Natural killer cell (primary cell): ENCODE data around the gene PEX5L. TPM values are rescaled to one million over a fixed set of nuclear protein-coding genes. Genes with fewer than 3 reads are reported as not detected.

Experiments used
- ATAC-seq, 3 donors: fragments of 150-1000 bp in 2 of 3; fragments of 200-7000 bp in 1 of 3; cut with Tn5 transposase; 1 replicate in 1 of 3; 2 replicates in 2 of 3; pipeline ENCODE4 v1.10.0; 2021; ENCODE audit warnings: mild to moderate bottlenecking in 2 of 3, moderate library complexity in 2 of 3
- DNase-seq, 2 donors: peaks; one replicate each; pipeline versions ENCODE4 v3.0.0 to v3.0.0-alpha.2; 2013 to 2021; ENCODE audit warnings: mixed read lengths in 1 of 2
- H3K27ac ChIP-seq: one replicate; pipeline ENCODE4 v1.5.1; 2013; ENCODE audit warnings: mild to moderate bottlenecking, low read length
- H3K27me3 ChIP-seq: one replicate; pipeline ENCODE4 v1.6.1; 2013; ENCODE audit warnings: low read length; ENCODE audit not compliant: control insufficient read depth, insufficient read depth
- H3K36me3 ChIP-seq: one replicate; pipeline ENCODE4 v1.6.1; 2013; ENCODE audit warnings: low read length; ENCODE audit not compliant: control insufficient read depth, insufficient read depth
- H3K4me1 ChIP-seq: one replicate; pipeline ENCODE4 v1.6.1; 2013; ENCODE audit warnings: low read length; ENCODE audit not compliant: control insufficient read depth, insufficient read depth
- H3K4me3 ChIP-seq: one replicate; pipeline ENCODE4 v1.5.1; 2013; ENCODE audit warnings: low read length
- H3K9me3 ChIP-seq: one replicate; pipeline ENCODE4 v1.6.1; 2013; ENCODE audit warnings: low read length; ENCODE audit not compliant: control insufficient read depth, insufficient read depth
- H3K27ac Mint-ChIP-seq, 2 donors: one replicate each; pipeline ENCODE4 v1.8.0; 2022; ENCODE audit warnings: mild to moderate bottlenecking in 2 of 2, mixed read lengths in 2 of 2, moderate library complexity in 1 of 2
- H3K27me3 Mint-ChIP-seq, 2 donors: one replicate each; pipeline ENCODE4 v1.8.0; 2022; ENCODE audit warnings: low read depth in 2 of 2, mixed read lengths in 2 of 2
- H3K36me3 Mint-ChIP-seq: one replicate; pipeline ENCODE4 v1.8.0; 2022; ENCODE audit warnings: mixed read lengths
- H3K4me1 Mint-ChIP-seq, 2 donors: one replicate each; pipeline ENCODE4 v1.8.0; 2022; ENCODE audit warnings: mixed read lengths in 2 of 2
- H3K4me3 Mint-ChIP-seq: one replicate; pipeline ENCODE4 v1.8.0; 2022; ENCODE audit warnings: mild to moderate bottlenecking, moderate library complexity, mixed read lengths
- H3K9me3 Mint-ChIP-seq, 2 donors: one replicate each; pipeline ENCODE4 v1.8.0; 2022; ENCODE audit warnings: mixed read lengths in 2 of 2
- CTCF ChIP-seq: fragments of 200-600 bp; IDR thresholded peaks from one replicate; pipeline ENCODE4 v1.8.0; 2022; ENCODE audit warnings: antibody characterized with exemption
- WGBS: methylation state at CpG from one replicate; pipeline ENCODE4 v1.1.7; 2013; ENCODE audit warnings: missing lambda C conversion rate; ENCODE audit not compliant: insufficient coverage; 5-methylcytosine and 5-hydroxymethylcytosine counted together
- intact Hi-C: fragments of 100-400 bp; cut with micrococcal nuclease; formaldehyde crosslinking; loops from one replicate; pipeline ENCODE4 v1.14.2; 2022
- total RNA-seq, 4 donors: library from RNA; stranded (reverse); fragments of 120-200 nt in 1 of 4; gene quantifications; one replicate each; pipeline versions ENCODE4 v1.2.3 to v1.2.4, GENCODE V29; 2013 to 2022

The PEX5L gene
- total RNA-seq, 3 donors from 2014 or later (not counting 1 experiment from before 2014, with no cell fraction given): not detected

GRCh38 chr3:179806177-179806576, 230.6 kb downstream of the PEX5L start:
- Mint-ChIP-seq H3K4me1 (no peaks in the 10 kb centered on the region), H3K27ac (no peak overlapping the region), H3K4me3 (no peak overlapping the region), H3K27me3 (peaks cover 0 to 3% of the 10 kb centered on the region in 2 donors), H3K36me3 (no peaks in the 10 kb centered on the region), H3K9me3 (no peaks in the 10 kb centered on the region)
- WGBS: 91% methylated on average over 5 of the region's 5 CpGs
- ATAC-seq (no peak), DNase-seq (no peak)
- Histone ChIP-seq H3K4me1 (no peaks in the 10 kb centered on the region), H3K27me3 (no peaks in the 10 kb centered on the region), H3K9me3 (no peaks in the 10 kb centered on the region), H3K4me3 (no peak overlapping the region), H3K36me3 (no peaks in the 10 kb centered on the region), H3K27ac (no peak overlapping the region)
- intact Hi-C loops: no loop called here
- no peak for TF ChIP-seq CTCF

- no peak for TF ChIP-seq CTCF
- intact Hi-C loops: no loop called here
- H3K36me3 Mint-ChIP-seq: no peaks in the 10 kb centered on the region
- no peak overlapping the region for H3K27ac Mint-ChIP-seq
- no peak for ATAC-seq
- no peaks in the 10 kb centered on the region for H3K9me3 ChIP-seq
- no peaks in the 10 kb centered on the region for H3K9me3 Mint-ChIP-seq
- H3K4me1 Mint-ChIP-seq: no peaks in the 10 kb centered on the region
- H3K27ac ChIP-seq: no peak overlapping the region
- H3K27me3 Mint-ChIP-seq: peaks cover 0 to 5% of the 10 kb centered on the region in 2 donors
- no peak overlapping the region for H3K4me3 Mint-ChIP-seq
- WGBS: 100% methylated on average over 2 of the region's 4 CpGs
- no peak overlapping the region for H3K4me3 ChIP-seq
- H3K36me3 ChIP-seq: no peaks in the 10 kb centered on the region
- DNase-seq: no peak
- H3K4me1 ChIP-seq: no peaks in the 10 kb centered on the region
- H3K27me3 ChIP-seq: no peaks in the 10 kb centered on the region
Observed at GRCh38 chr3:179801856-179802255, 234.9 kb downstream of the PEX5L start.

- ATAC-seq (no peak), DNase-seq (no peak)
- H3K4me1 ChIP-seq: no peaks in the 10 kb centered on the region
- H3K36me3 ChIP-seq: no peaks in the 10 kb centered on the region
- Mint-ChIP-seq H3K27me3 (peaks cover 0 to 5% of the 10 kb centered on the region in 2 donors), H3K36me3 (no peaks in the 10 kb centered on the region), H3K27ac (no peak overlapping the region), H3K4me3 (no peak overlapping the region), H3K9me3 (no peaks in the 10 kb centered on the region), H3K4me1 (no peaks in the 10 kb centered on the region)
- H3K27ac ChIP-seq: no peak overlapping the region
- TF ChIP-seq CTCF: no peak
- no peak overlapping the region for H3K4me3 ChIP-seq
- no peaks in the 10 kb centered on the region for H3K9me3 ChIP-seq
- H3K27me3 ChIP-seq: no peaks in the 10 kb centered on the region
- intact Hi-C loops: no loop called here
Observed at GRCh38 chr3:179801263-179801662, 235.5 kb downstream of the PEX5L start.

- H3K4me3 Mint-ChIP-seq: no peak overlapping the region
- H3K4me1 Mint-ChIP-seq: no peaks in the 10 kb centered on the region
- H3K9me3 ChIP-seq: no peaks in the 10 kb centered on the region
- H3K4me3 ChIP-seq: no peak overlapping the region
- H3K4me1 ChIP-seq: no peaks in the 10 kb centered on the region
- peaks cover 0 to 3% of the 10 kb centered on the region in 2 donors for H3K27me3 Mint-ChIP-seq
- WGBS: no CpG with 5 or more reads among the region's 1 CpG
- DNase-seq (no peak), ATAC-seq (no peak)
- H3K9me3 Mint-ChIP-seq: no peaks in the 10 kb centered on the region
- intact Hi-C loops: no loop called here
- no peak for TF ChIP-seq CTCF
- no peak overlapping the region for H3K27ac ChIP-seq
- H3K36me3 ChIP-seq: no peaks in the 10 kb centered on the region
- no peaks in the 10 kb centered on the region for H3K27me3 ChIP-seq
- no peaks in the 10 kb centered on the region for H3K36me3 Mint-ChIP-seq
- no peak overlapping the region for H3K27ac Mint-ChIP-seq
Observed at GRCh38 chr3:179797192-179797591, 239.5 kb downstream of the PEX5L start.
